Tibial artery (tissue), 4 donors: ENCODE measurements around the gene PALM3.

Experiments
- DNase-seq, 2 donors: peaks; one replicate each; pipeline ENCODE4 v3.0.0-alpha.2; 2019
- H3K27ac ChIP-seq, 2 donors: fragments of 200-600 bp; sonication (generic) in 1 of 2; 1 replicate in 1 of 2; 2 replicates in 1 of 2; pipeline ENCODE4 v1.5.1; 2018 to 2019; ENCODE audit warnings: mild to moderate bottlenecking in 1 of 2
- H3K27me3 ChIP-seq, 2 donors: fragments of 200-600 bp; sonication (generic) in 1 of 2; one replicate each; pipeline versions ENCODE4 v1.5.1 to v1.6.0; 2016 to 2019
- H3K36me3 ChIP-seq, 3 donors: fragments of 200-600 bp; sonication (generic) in 2 of 3; one replicate each; pipeline ENCODE4 v1.5.1; 2016 to 2019; ENCODE audit warnings: mild to moderate bottlenecking in 2 of 3
- H3K4me1 ChIP-seq, 4 donors: fragments of 200-600 bp; sonication (generic) in 2 of 4; 1 replicate in 3 of 4; 2 replicates in 1 of 4; pipeline ENCODE4 v1.5.1; 2016 to 2019
- H3K4me3 ChIP-seq, 2 donors: fragments of 200-600 bp; sonication (generic) in 1 of 2; 1 replicate in 1 of 2; 2 replicates in 1 of 2; pipeline ENCODE4 v1.5.1; 2018 to 2019; ENCODE audit warnings: mild to moderate bottlenecking in 2 of 2
- H3K9me3 ChIP-seq, 3 donors: fragments of 200-600 bp; sonication (generic) in 1 of 3; one replicate each; pipeline ENCODE4 v1.5.1; 2016 to 2019
- intact Hi-C: fragments of 100-400 bp; cut with DNase I; formaldehyde crosslinking; loops from one replicate; pipeline ENCODE4 v1.15.0; 2023; ENCODE audit warnings: low total_unique reads
- TF ChIP-seq, protein P1 (sequence below), 2 experiments: fragments of 200-600 bp in 1 of 2; fragments of 450-650 bp in 1 of 2; IDR thresholded peaks; one replicate each; pipeline ENCODE4 v1.5.1; 2017 to 2019; ENCODE audit warnings: antibody characterized with exemption in 2 of 2, mild to moderate bottlenecking in 1 of 2, moderate library complexity in 1 of 2

PALM3 gene

DNA sequence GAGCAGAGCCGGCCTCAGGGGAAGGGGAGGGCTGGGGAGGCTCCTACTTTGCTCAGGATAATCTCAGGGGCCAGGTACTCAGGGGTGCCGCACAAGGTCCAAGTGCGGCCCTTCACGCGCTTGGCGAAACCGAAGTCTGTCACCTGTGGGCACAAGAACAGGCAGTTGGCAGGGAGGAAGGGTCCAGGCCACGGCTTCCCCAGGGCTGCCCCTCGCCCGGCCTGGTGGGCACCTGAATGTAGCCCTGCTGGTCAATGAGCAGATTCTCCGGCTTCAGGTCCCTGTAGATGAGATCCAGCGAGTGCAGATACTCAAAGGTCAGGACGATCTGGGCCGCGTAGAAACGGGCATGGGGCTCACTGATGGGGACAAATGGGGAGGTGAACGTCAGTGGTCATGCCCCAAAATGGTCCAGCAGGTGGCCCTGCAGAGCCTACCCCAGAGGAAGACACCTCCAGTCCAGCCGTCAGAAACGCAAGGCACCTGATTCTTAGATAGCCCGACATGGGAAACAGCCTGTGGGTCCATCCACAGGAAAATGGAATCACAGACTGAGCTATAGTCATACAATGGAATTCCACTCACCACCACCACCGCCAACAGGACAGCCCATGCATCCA, 35.8 kb upstream of the PALM3 start:
- no peaks in the 10 kb centered on the region for H3K4me1 ChIP-seq
- H3K36me3 ChIP-seq, result peaks cover 51 to 67% (median 53%) of the 10 kb centered on the region in 3 donors
- no peak for DNase-seq
- H3K27me3 ChIP-seq, result no peaks in the 10 kb centered on the region
- intact Hi-C loops, result loop anchor here (1.0 kb wide), 1 partner anchor 13 kb away; no protein-coding TSS in a partner anchor
- TF ChIP-seq, protein P1, sequence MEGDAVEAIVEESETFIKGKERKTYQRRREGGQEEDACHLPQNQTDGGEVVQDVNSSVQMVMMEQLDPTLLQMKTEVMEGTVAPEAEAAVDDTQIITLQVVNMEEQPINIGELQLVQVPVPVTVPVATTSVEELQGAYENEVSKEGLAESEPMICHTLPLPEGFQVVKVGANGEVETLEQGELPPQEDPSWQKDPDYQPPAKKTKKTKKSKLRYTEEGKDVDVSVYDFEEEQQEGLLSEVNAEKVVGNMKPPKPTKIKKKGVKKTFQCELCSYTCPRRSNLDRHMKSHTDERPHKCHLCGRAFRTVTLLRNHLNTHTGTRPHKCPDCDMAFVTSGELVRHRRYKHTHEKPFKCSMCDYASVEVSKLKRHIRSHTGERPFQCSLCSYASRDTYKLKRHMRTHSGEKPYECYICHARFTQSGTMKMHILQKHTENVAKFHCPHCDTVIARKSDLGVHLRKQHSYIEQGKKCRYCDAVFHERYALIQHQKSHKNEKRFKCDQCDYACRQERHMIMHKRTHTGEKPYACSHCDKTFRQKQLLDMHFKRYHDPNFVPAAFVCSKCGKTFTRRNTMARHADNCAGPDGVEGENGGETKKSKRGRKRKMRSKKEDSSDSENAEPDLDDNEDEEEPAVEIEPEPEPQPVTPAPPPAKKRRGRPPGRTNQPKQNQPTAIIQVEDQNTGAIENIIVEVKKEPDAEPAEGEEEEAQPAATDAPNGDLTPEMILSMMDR (IDR thresholded peaks at IDR 0.05), result peak in 1 of 2 experiments; percentile 6
- H3K27ac ChIP-seq, result no peak overlapping the region
- no peak overlapping the region for H3K4me3 ChIP-seq
- H3K9me3 ChIP-seq, result peaks cover 0 to 8% (median 0%) of the 10 kb centered on the region in 3 donors

DNA sequence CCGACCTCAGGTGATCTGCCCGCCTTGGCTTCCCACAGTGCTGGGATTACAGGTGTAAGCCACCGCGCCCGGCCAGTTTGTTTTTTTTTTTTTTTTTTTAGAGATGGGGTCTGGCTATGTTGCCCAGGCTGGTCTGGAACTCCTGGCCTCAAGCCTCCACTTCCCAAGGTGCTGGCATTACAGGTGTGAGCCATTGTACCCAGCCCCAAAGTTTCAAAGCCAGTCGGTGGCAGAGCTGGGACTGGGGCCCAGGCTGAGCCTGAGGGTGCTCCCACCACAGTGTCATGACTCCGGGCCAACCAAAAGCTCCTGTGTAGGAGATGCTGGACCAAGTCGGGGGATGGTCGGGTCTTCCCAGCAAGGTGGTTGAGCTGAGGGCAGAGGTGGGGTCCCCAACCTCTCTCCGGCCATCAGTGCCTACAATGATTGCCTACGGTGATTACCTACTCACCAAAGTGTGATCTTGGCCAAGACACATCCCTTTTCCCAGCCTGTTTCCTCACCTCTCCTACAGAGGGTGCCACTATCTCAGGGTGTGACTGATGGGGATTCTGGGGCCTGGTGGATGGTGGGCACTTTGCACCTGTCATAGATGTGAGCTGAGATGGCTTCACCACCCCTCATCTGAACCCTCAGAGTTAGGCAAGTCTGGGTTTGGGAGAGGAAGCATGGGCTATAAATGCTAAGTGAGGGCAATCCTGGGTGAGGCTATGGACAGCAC, 34.6 kb upstream of the PALM3 start:
- H3K27ac ChIP-seq, result no peak overlapping the region
- intact Hi-C loops, result no loop called here
- H3K4me1 ChIP-seq, result peaks cover 0 to 9% (median 7%) of the 10 kb centered on the region in 4 donors
- peaks cover 41 to 55% (median 42%) of the 10 kb centered on the region in 3 donors for H3K36me3 ChIP-seq
- no peak overlapping the region for H3K4me3 ChIP-seq
- H3K9me3 ChIP-seq, result peaks cover 0 to 8% (median 0%) of the 10 kb centered on the region in 3 donors
- no peak for DNase-seq
- H3K27me3 ChIP-seq, result no peaks in the 10 kb centered on the region
- TF ChIP-seq, protein P1 (IDR thresholded peaks at IDR 0.05), result no peak

DNA sequence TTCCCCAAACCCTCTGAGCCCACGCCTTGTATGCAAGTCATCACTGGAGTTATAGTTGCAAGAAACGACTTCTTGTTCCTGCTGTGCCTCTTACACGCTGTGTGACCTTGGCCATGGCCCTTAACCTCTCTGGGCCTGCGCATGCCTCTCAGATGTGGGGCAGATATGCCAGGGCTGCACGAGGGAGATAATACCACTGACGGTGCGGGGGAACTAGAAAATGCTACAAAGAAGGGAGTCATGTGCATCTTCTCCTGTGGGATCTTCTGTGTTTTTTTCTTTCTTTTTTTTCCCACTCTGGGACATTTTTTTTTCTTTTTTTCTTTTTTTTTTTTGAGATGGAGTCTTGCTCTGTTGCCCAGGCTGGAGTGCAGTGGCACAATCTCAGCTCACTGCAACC, 33.0 kb upstream of the PALM3 start:
- intact Hi-C loops, result no loop called here
- peaks cover 0 to 11% (median 8%) of the 10 kb centered on the region in 4 donors for H3K4me1 ChIP-seq
- H3K9me3 ChIP-seq, result peaks cover 0 to 8% (median 0%) of the 10 kb centered on the region in 3 donors
- no peak for DNase-seq
- H3K27ac ChIP-seq, result no peak overlapping the region
- no peaks in the 10 kb centered on the region for H3K27me3 ChIP-seq
- peaks cover 25 to 39% (median 26%) of the 10 kb centered on the region in 3 donors for H3K36me3 ChIP-seq
- no peak overlapping the region for H3K4me3 ChIP-seq
- TF ChIP-seq, protein P1 (IDR thresholded peaks at IDR 0.05), result no peak

DNA sequence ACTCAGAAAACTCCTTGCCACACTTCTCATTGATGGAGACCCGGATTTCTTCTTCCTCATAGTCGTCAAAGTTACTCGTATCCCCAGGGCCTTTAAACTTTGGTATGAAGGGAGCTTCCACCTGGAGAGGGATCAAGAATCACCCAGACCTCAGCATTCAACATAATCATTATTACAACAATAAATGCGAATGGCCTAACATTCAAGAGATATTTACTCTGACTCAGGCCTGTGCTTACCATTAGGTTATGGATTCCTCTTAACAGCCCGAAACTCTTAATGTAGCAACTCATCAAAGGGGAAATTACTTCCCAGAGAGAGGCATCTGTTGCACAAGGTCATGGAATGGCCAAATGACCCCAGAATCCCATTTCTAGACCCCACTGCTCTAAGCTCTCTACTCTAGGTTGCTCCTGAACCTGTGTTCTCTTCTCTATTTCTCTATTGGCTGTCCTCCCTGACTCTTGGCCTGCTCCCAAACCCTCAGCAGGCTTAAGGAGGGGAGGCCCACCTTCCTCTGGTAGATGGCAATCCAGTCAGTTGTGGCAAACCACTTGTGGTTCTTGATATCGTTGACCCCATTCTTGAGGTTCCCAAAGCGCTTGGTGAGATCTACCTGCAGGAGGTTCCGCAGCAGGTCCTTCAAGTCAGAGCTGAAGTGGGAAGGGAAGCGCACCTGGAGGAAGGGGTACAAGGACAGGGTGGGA, 31.4 kb upstream of the PALM3 start:
- no peak for DNase-seq
- no peak overlapping the region for H3K27ac ChIP-seq

More for the DNA sequence above, 31.4 kb upstream of the PALM3 start:
- peaks cover 0 to 20% (median 15%) of the 10 kb centered on the region in 4 donors for H3K4me1 ChIP-seq
- H3K4me3 ChIP-seq, result no peak overlapping the region
- peaks cover 0 to 8% (median 0%) of the 10 kb centered on the region in 3 donors for H3K9me3 ChIP-seq
- no peaks in the 10 kb centered on the region for H3K27me3 ChIP-seq
- peaks cover 19 to 34% (median 31%) of the 10 kb centered on the region in 3 donors for H3K36me3 ChIP-seq
- TF ChIP-seq, protein P1 (IDR thresholded peaks at IDR 0.05), result no peak
- intact Hi-C loops, result no loop called here
